Right ventricle myocardium inferior (tissue), 1 donor: ENCODE results near the gene KNCN. TPM values are rescaled to one million over a fixed set of nuclear protein-coding genes. Genes with fewer than 3 reads are reported as not detected.

Source experiments
- ATAC-seq: fragments of 200-7000 bp; cut with Tn5 transposase; one replicate; pipeline ENCODE4 v1.9.1; 2020; ENCODE audit warnings: mild to moderate bottlenecking, moderate library complexity
- DNase-seq: peaks from one replicate; pipeline ENCODE4 v3.0.0; 2021; ENCODE audit errors: missing footprints
- intact Hi-C: fragments of 100-400 bp; cut with DNase I; formaldehyde crosslinking; loops from one replicate; pipeline ENCODE4 v1.11.0; 2022
- total RNA-seq: library from RNA; stranded (reverse); fragmentation: NEBNext Ultra II Directional; extraction: Animal tissue kit (Norgen Biotek cat#: 25700); gene quantifications from one replicate; pipeline ENCODE4 v1.2.1, GENCODE V29; 2021
- donor health status: DM: no; HTN: yes; CAD: no; lungs with severe emphysema.

Gene KNCN
- total RNA-seq, 1 donor from 2014 or later: not detected

DNA sequence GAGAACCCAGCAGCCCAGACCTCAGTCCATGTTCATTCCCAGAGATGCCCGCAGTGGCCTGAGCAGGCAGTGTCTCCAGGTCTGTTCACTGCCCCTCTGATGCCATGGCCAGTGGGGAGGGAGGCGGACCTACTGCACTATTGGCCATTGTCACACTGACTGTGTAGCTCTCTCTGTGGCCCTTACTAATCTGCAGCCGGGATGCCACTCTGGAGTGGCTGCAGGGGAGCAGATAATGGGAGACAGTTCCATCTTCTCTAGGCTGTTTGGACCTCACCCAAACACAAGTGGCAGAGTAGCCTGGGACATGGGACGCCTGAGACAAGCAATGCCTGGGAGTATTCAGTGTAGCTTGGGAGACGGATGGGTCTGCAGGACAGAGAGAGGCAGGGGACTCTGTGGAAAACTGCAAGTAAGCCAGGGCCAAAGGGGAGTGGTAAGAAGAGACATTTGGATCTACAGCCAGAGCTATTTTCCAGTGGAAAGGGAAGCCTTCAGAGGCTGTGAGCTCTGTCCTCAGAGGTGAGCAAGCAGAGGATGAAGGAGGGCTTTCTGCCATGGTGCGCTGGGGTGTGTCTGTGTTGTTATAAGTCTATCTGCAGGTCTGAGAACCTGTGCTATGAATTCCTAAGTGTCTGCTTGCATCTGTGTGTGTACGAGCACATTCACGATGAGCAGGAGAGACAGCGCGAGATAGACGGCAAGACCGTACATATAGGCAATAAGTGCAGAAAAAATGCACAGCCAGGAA, 35.1 kb downstream of the KNCN start:
- intact Hi-C loops: no loop called here
- peak; percentile 34 for DNase-seq
- no peak for ATAC-seq

DNA sequence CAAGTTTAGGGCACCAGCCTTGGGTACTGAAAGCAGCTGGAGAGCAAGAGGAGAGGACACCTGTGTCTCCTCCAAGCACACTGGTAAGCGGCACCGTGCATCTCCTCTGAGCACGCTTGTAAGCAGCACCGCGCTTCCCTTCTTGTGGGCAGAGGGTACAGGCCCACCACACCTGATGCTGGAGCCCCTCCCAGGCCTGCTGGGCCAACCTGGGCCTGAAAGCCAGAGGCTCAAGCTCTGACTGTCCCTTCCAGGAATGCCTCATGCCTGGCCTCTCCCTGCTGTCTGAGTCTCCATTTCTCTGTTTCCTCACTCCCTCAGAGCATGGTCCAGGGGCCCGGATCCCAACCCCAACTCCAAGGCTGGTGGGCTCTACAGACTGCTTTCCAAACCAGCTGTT, 35.9 kb downstream of the KNCN start:
- ATAC-seq: no peak
- intact Hi-C loops: no loop called here
- peak; percentile 48 for DNase-seq

- ATAC-seq (no peak), DNase-seq (peak; percentile 8)
- intact Hi-C loops: no loop called here
These were observed 37.9 kb downstream of the KNCN start for GRCh38 chr1:46513536-46513935.

DNA sequence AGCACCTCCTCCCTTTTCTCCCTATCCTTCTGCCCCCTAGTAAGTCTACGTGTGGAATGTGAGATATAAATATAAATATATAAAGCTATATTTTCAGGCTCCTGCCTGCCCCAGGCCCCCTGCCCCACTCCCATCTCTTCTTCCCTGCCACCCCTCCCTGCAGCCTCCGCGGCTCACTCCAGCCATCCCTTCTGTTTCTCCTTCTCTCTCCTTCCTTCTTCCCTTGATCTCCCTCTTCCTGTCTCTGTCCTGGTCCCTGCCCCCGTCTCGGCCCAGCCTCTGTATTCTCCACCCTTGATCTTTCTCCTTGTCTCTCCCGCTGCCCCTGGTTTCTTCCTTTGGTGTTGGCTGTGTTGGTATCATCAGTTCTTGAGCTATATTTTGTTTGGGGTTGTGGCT, 38.7 kb downstream of the KNCN start:
- ATAC-seq (no peak), DNase-seq (peak; percentile 55)
- intact Hi-C loops: no loop called here

DNA sequence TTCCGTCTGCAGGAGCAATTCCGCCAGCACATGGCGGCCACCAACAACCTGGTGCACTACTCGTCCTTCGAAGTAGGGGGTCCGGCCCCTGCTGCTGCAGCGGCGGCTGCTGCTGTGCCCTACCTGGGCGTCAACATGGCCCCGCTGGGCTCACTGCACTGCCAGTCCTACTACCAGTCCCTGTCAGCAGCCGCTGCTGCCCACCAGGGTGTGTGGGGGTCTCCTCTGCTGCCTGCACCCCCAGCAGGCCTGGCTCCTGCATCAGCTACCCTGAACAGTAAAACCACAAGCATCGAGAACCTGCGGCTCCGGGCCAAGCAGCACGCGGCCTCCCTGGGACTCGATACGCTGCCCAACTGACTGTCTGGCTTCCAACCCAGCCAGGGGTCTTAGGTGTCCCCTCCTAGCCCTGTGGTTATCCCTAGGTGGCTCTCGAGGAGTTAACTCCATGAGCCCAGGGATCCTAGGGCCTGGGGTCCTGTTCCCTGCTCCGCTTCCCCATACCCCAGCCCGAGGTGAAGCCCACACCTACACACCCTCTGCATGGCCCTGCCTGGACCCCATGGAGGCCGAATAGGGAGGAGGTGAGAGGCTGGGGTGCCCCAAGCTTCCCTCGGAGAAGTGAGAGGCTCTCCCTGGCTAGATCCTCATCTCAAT, 39.2 kb downstream of the KNCN start:
- peak; percentile 40 for DNase-seq
- intact Hi-C loops: no loop called here

DNA sequence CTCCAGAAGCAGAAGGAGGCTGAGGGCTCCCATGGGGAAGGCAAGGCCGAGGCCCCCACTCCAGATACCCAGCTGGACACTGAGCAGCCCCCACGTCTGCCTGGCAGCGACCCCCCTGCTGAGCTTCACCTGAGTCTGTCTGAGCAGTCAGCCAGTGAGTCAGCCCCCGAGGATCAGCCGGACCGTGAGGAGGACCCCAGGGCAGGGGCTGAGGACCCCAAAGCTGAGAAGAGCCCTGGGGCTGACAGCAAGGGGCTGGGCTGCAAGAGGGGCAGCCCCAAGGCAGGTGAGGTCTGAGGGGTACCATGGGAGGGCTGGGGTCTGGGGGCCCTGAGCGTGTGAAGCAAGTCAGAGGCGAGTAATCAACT, 40.5 kb downstream of the KNCN start:
- DNase-seq (peak; percentile 23), ATAC-seq (no peak)
- intact Hi-C loops: no loop called here

More for the DNA sequence above, 39.2 kb downstream of the KNCN start:
- ATAC-seq: no peak

- ATAC-seq (no peak), DNase-seq (peak; percentile 32)
These were observed 41.0 kb downstream of the KNCN start for GRCh38 chr1:46510341-46510997.

GRCh38 chr1:46508757-46509156, 42.7 kb downstream of the KNCN start:
- no peak for ATAC-seq
- DNase-seq: no peak

More at GRCh38 chr1:46510341-46510997, 41.0 kb downstream of the KNCN start:
- intact Hi-C loops: no loop called here

GRCh38 chr1:46506470-46507219, 44.8 kb downstream of the KNCN start:
- intact Hi-C loops: no loop called here
- DNase-seq: no peak
- no peak for ATAC-seq

More at GRCh38 chr1:46508757-46509156, 42.7 kb downstream of the KNCN start:
- intact Hi-C loops: no loop called here

DNA sequence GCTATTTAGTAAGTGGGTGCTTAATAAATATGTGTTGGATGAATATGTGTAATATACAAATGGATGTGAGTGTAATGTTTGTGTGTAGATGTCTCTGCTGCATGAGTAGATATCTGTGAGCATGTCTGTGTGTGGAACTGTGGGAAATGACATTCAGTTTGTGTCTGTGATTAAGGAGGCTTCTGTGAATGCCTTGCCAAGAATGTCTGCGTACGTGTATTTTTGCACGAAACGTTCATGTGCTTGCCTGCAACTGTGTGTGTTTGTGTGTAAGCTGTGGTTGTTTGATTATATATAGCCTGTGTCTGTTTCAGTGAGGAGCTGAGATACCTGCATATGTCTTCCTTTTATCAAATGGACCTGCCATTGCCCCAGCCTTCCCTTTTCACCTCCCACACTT, 48.0 kb downstream of the KNCN start:
- DNase-seq (no peak), ATAC-seq (no peak)
- intact Hi-C loops: no loop called here

GRCh38 chr1:46501528-46501927, 49.9 kb downstream of the KNCN start:
- ATAC-seq (no peak), DNase-seq (peak; percentile 22)
- intact Hi-C loops: no loop called here

GRCh38 chr1:46497665-46498064, 53.8 kb downstream of the KNCN start:
- DNase-seq: no peak
- ATAC-seq: no peak
- intact Hi-C loops: no loop called here

DNA sequence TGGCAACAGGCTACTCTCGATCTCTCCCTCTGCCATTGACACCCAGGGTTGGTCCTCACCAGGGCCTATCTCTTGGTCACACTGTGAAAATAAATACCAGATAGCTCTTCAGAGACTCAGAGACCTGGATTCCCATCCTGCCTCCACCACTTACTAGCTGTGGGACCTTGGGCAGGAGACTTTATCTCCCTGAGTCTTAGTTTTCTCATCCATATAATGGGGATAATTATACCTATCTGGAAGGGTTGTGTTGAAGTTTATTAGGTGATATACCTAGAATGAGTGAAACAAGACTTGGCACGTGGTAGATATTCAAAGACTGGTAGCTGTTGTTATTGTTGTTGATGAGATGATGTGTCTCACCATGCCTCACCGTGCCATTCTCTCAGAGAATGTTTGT, 54.4 kb downstream of the KNCN start:
- DNase-seq (no peak), ATAC-seq (no peak)
- intact Hi-C loops: no loop called here

GRCh38 chr1:46496505-46496904, 54.9 kb downstream of the KNCN start:
- intact Hi-C loops: no loop called here
- ATAC-seq (no peak), DNase-seq (peak; percentile 55)

DNA sequence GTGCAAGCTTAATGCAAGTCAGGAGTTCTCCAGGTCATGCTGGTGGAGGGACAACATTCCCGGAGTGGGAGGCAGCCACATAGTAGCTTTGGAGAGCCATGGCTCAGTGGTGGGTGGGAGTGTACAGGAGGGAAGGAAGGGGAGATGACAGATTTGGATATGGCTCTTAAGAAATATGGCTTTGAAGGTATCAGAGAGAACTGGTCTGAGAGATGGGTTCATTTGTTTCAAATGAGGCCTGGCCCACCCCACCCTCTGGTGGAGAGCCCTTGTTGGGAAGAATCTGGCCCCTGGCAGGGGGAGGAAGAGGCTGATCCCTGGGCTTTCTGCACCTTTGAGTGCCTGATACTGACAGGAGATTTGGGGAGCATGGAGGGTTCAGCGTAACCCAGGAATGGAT, 55.7 kb downstream of the KNCN start:
- intact Hi-C loops: no loop called here
- DNase-seq: no peak
- no peak for ATAC-seq

Other genes with a start within 250 kb of the KNCN start
- 35.8 TPM for gene LRRC41, start 248.0 kb downstream of the KNCN start, total RNA-seq
- gene UQCRH, start 247.9 kb downstream of the KNCN start, total RNA-seq: 1,208 TPM
- gene NSUN4, start 210.8 kb downstream of the KNCN start, total RNA-seq: 14.0 TPM
- 5.5 TPM for gene FAAH, start 157.3 kb downstream of the KNCN start, total RNA-seq
- gene DMBX1, start 61.8 kb downstream of the KNCN start, total RNA-seq: not detected
- 39.8 TPM for gene MKNK1, start 52.6 kb upstream of the KNCN start, total RNA-seq
- 13.9 TPM for gene MOB3C, start 65.2 kb upstream of the KNCN start, total RNA-seq
- gene ATPAF1, start 116.7 kb upstream of the KNCN start, total RNA-seq: 191 TPM
- gene TEX38, start 120.2 kb upstream of the KNCN start, total RNA-seq: not detected
- 53.2 TPM for gene EFCAB14, start 167.5 kb upstream of the KNCN start, total RNA-seq
- gene CYP4B1, start 247.4 kb upstream of the KNCN start, total RNA-seq: 19.6 TPM